ENCODE data around the gene SDE2. TPM values are rescaled to one million over a fixed set of nuclear protein-coding genes. Genes with fewer than 3 reads are reported as not detected.
"Not testable (repeated sequence)": the region's sequence is repeated elsewhere in the genome, so short reads cannot be mapped to it uniquely, and the experiment has no call there.

The SDE2 gene
- total and polyA plus RNA-seq, 2 of the 4 experiments (the other 2 are of a cell fraction) = 8.5 to 14.7 TPM

- BruUV-seq (replicated peaks) = no TSS peak
- ChIA-PET POLR2A (ENCODE audit: unreplicated experiment) (no interaction called here), CTCF (no interaction called here)
- no peak overlapping the region for H2BK120ac ChIP-seq (ENCODE audit: low read depth, low read length)
- H3K4me3 ChIP-seq (ENCODE audit: insufficient read depth, low read depth, low read length) = no peak overlapping the region
- DNase-seq (no peak), ATAC-seq (ENCODE audit: low read depth) (no peak)
- no peak overlapping the region for H4K8ac ChIP-seq (ENCODE audit: low read depth in 2 of 2, low read length in 2 of 2)
- no peak overlapping the region for H2BK20ac ChIP-seq (ENCODE audit: low read depth, low read length)
- H2AK5ac ChIP-seq (ENCODE audit: low read depth, low read length) = no peak overlapping the region
- peaks cover 5% of the 10 kb centered on the region for H3K27me3 ChIP-seq (ENCODE audit: control insufficient read depth, insufficient read depth, low read length)
- H3K18ac ChIP-seq (ENCODE audit: low read depth, low read length) = no peak overlapping the region
- WGBS, 2 experiments (ENCODE audit: extremely low coverage in 2 of 2, insufficient read length in 1 of 2) = 63% methylated on average over 12 of the region's 25 CpGs; no CpG with 5 or more reads in 1 of the 2 experiments
- TF ChIP-seq RCOR1 (IDR thresholded peaks at IDR 0.05; ENCODE audit: insufficient replicate concordance, low read length) = no peak
- no peak for TF ChIP-seq CEBPB (IDR thresholded peaks at IDR 0.05; ENCODE audit: low read depth, low read length)
- TF ChIP-seq, protein P1, sequence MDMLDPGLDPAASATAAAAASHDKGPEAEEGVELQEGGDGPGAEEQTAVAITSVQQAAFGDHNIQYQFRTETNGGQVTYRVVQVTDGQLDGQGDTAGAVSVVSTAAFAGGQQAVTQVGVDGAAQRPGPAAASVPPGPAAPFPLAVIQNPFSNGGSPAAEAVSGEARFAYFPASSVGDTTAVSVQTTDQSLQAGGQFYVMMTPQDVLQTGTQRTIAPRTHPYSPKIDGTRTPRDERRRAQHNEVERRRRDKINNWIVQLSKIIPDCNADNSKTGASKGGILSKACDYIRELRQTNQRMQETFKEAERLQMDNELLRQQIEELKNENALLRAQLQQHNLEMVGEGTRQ (IDR thresholded peaks at IDR 0.05; ENCODE audit: low read depth, low read length) = no peak
- TF ChIP-seq NFE2L2 (IDR thresholded peaks at IDR 0.05; ENCODE audit: low read depth, low read length) = no peak
- no peak for TF ChIP-seq RAD21 (IDR thresholded peaks at IDR 0.05; ENCODE audit: low read length)
- TF ChIP-seq POLR2A (IDR thresholded peaks at IDR 0.05; ENCODE audit: low read depth, low read length) = no peak
- TF ChIP-seq CHD1 (IDR thresholded peaks at IDR 0.05; ENCODE audit: low read depth, low read length) = no peak
- no peaks in the 10 kb centered on the region for H4K20me1 ChIP-seq (ENCODE audit: insufficient read depth, low read length)
- H3K9me3 ChIP-seq (ENCODE audit: control insufficient read depth, insufficient read depth, low read length) = no peaks in the 10 kb centered on the region
- H4K91ac ChIP-seq (ENCODE audit: insufficient read depth, low read depth, low read length) = no peak overlapping the region
- H2AFZ ChIP-seq (replicated peaks; ENCODE audit: low read length, poor library complexity) = no peak overlapping the region
- intact Hi-C loops (cut with micrococcal nuclease) = no loop called here
- H2AK9ac ChIP-seq (replicated peaks; ENCODE audit: low read depth, low read length, poor library complexity) = no peak overlapping the region
- no peaks in the 10 kb centered on the region for H3K9me1 ChIP-seq (ENCODE audit: insufficient read depth, low read length)
- H2BK15ac ChIP-seq (ENCODE audit: low read depth, low read length) = no peak overlapping the region
- H3K27ac ChIP-seq (ENCODE audit: insufficient read depth, low read length) = no peak overlapping the region
- H3K79me1 ChIP-seq (ENCODE audit: low read depth in 1 of 2, low read length in 2 of 2) = no peaks in the 10 kb centered on the region
- H3K36me3 ChIP-seq (ENCODE audit: control insufficient read depth, insufficient read depth, low read length) = no peaks in the 10 kb centered on the region
- dilution Hi-C loops (cut with HindIII; ENCODE audit: low sequenced_read_pairs, unreplicated experiment) = no loop called here
- H3K4me2 ChIP-seq (ENCODE audit: low read depth, low read length) = no peak overlapping the region
- no peaks in the 10 kb centered on the region for H3K4me1 ChIP-seq (ENCODE audit: control insufficient read depth, insufficient read depth, low read length)
- no peak overlapping the region for H3K14ac ChIP-seq (replicated peaks; ENCODE audit: low read depth, low read length)
- no peak overlapping the region for H4K5ac ChIP-seq (ENCODE audit: low read depth, low read length)
- in situ Hi-C loops (cut with MboI; ENCODE audit: low sequenced_read_pairs) = no loop called here
- H3K4ac ChIP-seq (ENCODE audit: low read depth, low read length) = no peak overlapping the region
- H3K56ac ChIP-seq (ENCODE audit: extremely low read depth, insufficient read depth, low read length) = no peak overlapping the region
- H3K9ac ChIP-seq (ENCODE audit: low read depth, low read length) = no peak overlapping the region
- no peak overlapping the region for H2BK5ac ChIP-seq (ENCODE audit: low read depth, low read length, poor library complexity, severe bottlenecking)
- H3K23ac ChIP-seq (ENCODE audit: low read depth, low read length) = no peak overlapping the region
Measured at GRCh38 chr1:225940385-225941151, 58.6 kb downstream of the SDE2 start.

- H4K8ac ChIP-seq (ENCODE audit: low read depth in 2 of 2, low read length in 2 of 2); H4K20me1 ChIP-seq (ENCODE audit: insufficient read depth, low read length); H3K18ac ChIP-seq (ENCODE audit: low read depth, low read length); H3K36me3 ChIP-seq (ENCODE audit: control insufficient read depth, insufficient read depth, low read length); BruUV-seq (replicated peaks); H3K79me1 ChIP-seq (ENCODE audit: low read depth in 1 of 2, low read length in 2 of 2); ATAC-seq (ENCODE audit: low read depth); H3K4me3 ChIP-seq (ENCODE audit: insufficient read depth, low read depth, low read length); H2AFZ ChIP-seq (replicated peaks; ENCODE audit: low read length, poor library complexity); H3K27ac ChIP-seq (ENCODE audit: insufficient read depth, low read length); H2BK120ac ChIP-seq (ENCODE audit: low read depth, low read length); H3K9me3 ChIP-seq (ENCODE audit: control insufficient read depth, insufficient read depth, low read length); POLR2A ChIA-PET (ENCODE audit: unreplicated experiment); H3K9ac ChIP-seq (ENCODE audit: low read depth, low read length); H4K5ac ChIP-seq (ENCODE audit: low read depth, low read length); in situ Hi-C loops (cut with MboI; ENCODE audit: low sequenced_read_pairs); H3K4me2 ChIP-seq (ENCODE audit: low read depth, low read length); dilution Hi-C loops (cut with HindIII; ENCODE audit: low sequenced_read_pairs, unreplicated experiment); H2BK15ac ChIP-seq (ENCODE audit: low read depth, low read length); H3K56ac ChIP-seq (ENCODE audit: extremely low read depth, insufficient read depth, low read length); H3K27me3 ChIP-seq (ENCODE audit: control insufficient read depth, insufficient read depth, low read length); H3K23ac ChIP-seq (ENCODE audit: low read depth, low read length); CTCF ChIA-PET; H3K14ac ChIP-seq (replicated peaks; ENCODE audit: low read depth, low read length); H2BK5ac ChIP-seq (ENCODE audit: low read depth, low read length, poor library complexity, severe bottlenecking); H3K4ac ChIP-seq (ENCODE audit: low read depth, low read length); H2AK9ac ChIP-seq (replicated peaks; ENCODE audit: low read depth, low read length, poor library complexity); H2BK20ac ChIP-seq (ENCODE audit: low read depth, low read length); H3K4me1 ChIP-seq (ENCODE audit: control insufficient read depth, insufficient read depth, low read length); H4K91ac ChIP-seq (ENCODE audit: insufficient read depth, low read depth, low read length); H3K9me1 ChIP-seq (ENCODE audit: insufficient read depth, low read length); H2AK5ac ChIP-seq (ENCODE audit: low read depth, low read length); intact Hi-C loops (cut with micrococcal nuclease); DNase-seq: not testable (repeated sequence)
- 80% methylated on average over 2 of the region's 8 CpGs; no CpG with 5 or more reads in 1 of the 2 experiments for WGBS, 2 experiments (ENCODE audit: extremely low coverage in 2 of 2, insufficient read length in 1 of 2)
Measured at GRCh38 chr1:225939939-225940310, 59.2 kb downstream of the SDE2 start.

Measured in IMR-90 (cell line).